ENCODE results near the gene CLEC4M. TPM values are rescaled to one million over a fixed set of nuclear protein-coding genes. Genes with fewer than 3 reads are reported as not detected.
"Not testable (repeated sequence)": the region's sequence is repeated elsewhere in the genome, so short reads cannot be mapped to it uniquely, and the experiment has no call there.

CLEC4M gene
- total RNA-seq, 1 experiment from 2014 or later = not detected

GRCh38 chr19:7765043-7765442 is 2.0 kb downstream of the CLEC4M start:
- not testable (repeated sequence) for H3K9me3 ChIP-seq (ENCODE audit: control insufficient read depth, low read depth, low read length); H2BK20ac ChIP-seq (ENCODE audit: low read depth, low read length, poor library complexity, severe bottlenecking); H3K79me2 ChIP-seq (ENCODE audit: insufficient read depth, low read length); H2BK15ac ChIP-seq (ENCODE audit: low read depth, low read length); H3K4me1 ChIP-seq (ENCODE audit: insufficient read depth, low read length); H3K14ac ChIP-seq (ENCODE audit: insufficient read depth, low read length); H3K4me3 Mint-ChIP-seq; H3K18ac ChIP-seq (ENCODE audit: insufficient read length, low read depth, low read length); H4K20me1 ChIP-seq (ENCODE audit: control insufficient read depth, insufficient read depth, insufficient read length); H3K23me2 ChIP-seq (ENCODE audit: insufficient read length, low read depth, low read length, poor library complexity, severe bottlenecking); DNase-seq; H3K27ac Mint-ChIP-seq; H4K8ac ChIP-seq (replicated peaks; ENCODE audit: insufficient read length, low read depth, low read length); H3K4me2 ChIP-seq (ENCODE audit: insufficient read depth, insufficient read length, low read length); H2BK120ac ChIP-seq (ENCODE audit: low read depth, low read length, poor library complexity, severe bottlenecking); H3T11ph ChIP-seq (ENCODE audit: low read length); H2AFZ ChIP-seq (ENCODE audit: low read length); H3K4ac ChIP-seq (ENCODE audit: low read depth, low read length); H3K27me3 ChIP-seq (ENCODE audit: insufficient read depth, low read length); H2BK12ac ChIP-seq (ENCODE audit: insufficient read length, low read depth, low read length); H2AK5ac ChIP-seq (ENCODE audit: insufficient read length, low read length); H3K9ac ChIP-seq (ENCODE audit: extremely low read depth, insufficient read length, low read length); H2BK5ac ChIP-seq (ENCODE audit: insufficient read length, low read length); H4K91ac ChIP-seq (ENCODE audit: insufficient read length, low read depth, low read length); H3K27ac ChIP-seq (ENCODE audit: insufficient read length, low read depth, low read length); H3K23ac ChIP-seq (ENCODE audit: insufficient read length, low read depth, low read length); H4K5ac ChIP-seq (ENCODE audit: insufficient read length, low read depth, low read length); H3K79me1 ChIP-seq (ENCODE audit: insufficient read depth, low read depth, low read length, poor library complexity, severe bottlenecking); H3K56ac ChIP-seq (ENCODE audit: insufficient read length, low read depth, low read length)
- Mint-ChIP-seq H3K27me3 (ENCODE audit: low read depth) (peaks cover 34% of the 10 kb centered on the region), H3K9me3 (peaks cover 8 to 17% of the 10 kb centered on the region in 2 experiments), H3K36me3 (ENCODE audit: insufficient read depth in 1 of 3, low read depth in 3 of 3) (peaks cover 0 to 12% (median 2%) of the 10 kb centered on the region in 3 experiments; a peak in 3 of 7 replicates), H3K4me1 (peaks cover 6 to 12% of the 10 kb centered on the region in 2 experiments)
- no CpG with 5 or more reads among the region's 2 CpGs for WGBS (ENCODE audit: extremely low coverage, insufficient read length, low lambda C conversion rate)

All from H9 (cell line).